Tibial artery (tissue), 4 donors: ENCODE data around the gene RTCA.

Experiments used
- DNase-seq, 2 donors: peaks; one replicate each; pipeline ENCODE4 v3.0.0-alpha.2; 2019
- H3K27ac ChIP-seq, 2 donors: fragments of 200-600 bp; sonication (generic) in 1 of 2; 1 replicate in 1 of 2; 2 replicates in 1 of 2; pipeline ENCODE4 v1.5.1; 2018 to 2019; ENCODE audit warnings: mild to moderate bottlenecking in 1 of 2
- H3K27me3 ChIP-seq, 2 donors: fragments of 200-600 bp; sonication (generic) in 1 of 2; one replicate each; pipeline versions ENCODE4 v1.5.1 to v1.6.0; 2016 to 2019
- H3K36me3 ChIP-seq, 3 donors: fragments of 200-600 bp; sonication (generic) in 2 of 3; one replicate each; pipeline ENCODE4 v1.5.1; 2016 to 2019; ENCODE audit warnings: mild to moderate bottlenecking in 2 of 3
- H3K4me1 ChIP-seq, 4 donors: fragments of 200-600 bp; sonication (generic) in 2 of 4; 1 replicate in 3 of 4; 2 replicates in 1 of 4; pipeline ENCODE4 v1.5.1; 2016 to 2019
- H3K4me3 ChIP-seq, 2 donors: fragments of 200-600 bp; sonication (generic) in 1 of 2; 1 replicate in 1 of 2; 2 replicates in 1 of 2; pipeline ENCODE4 v1.5.1; 2018 to 2019; ENCODE audit warnings: mild to moderate bottlenecking in 2 of 2
- H3K9me3 ChIP-seq, 3 donors: fragments of 200-600 bp; sonication (generic) in 1 of 3; one replicate each; pipeline ENCODE4 v1.5.1; 2016 to 2019
- intact Hi-C: fragments of 100-400 bp; cut with DNase I; formaldehyde crosslinking; loops from one replicate; pipeline ENCODE4 v1.15.0; 2023; ENCODE audit warnings: low total_unique reads
- TF ChIP-seq, protein P1 (sequence below), 2 experiments: fragments of 200-600 bp in 1 of 2; fragments of 450-650 bp in 1 of 2; IDR thresholded peaks; one replicate each; pipeline ENCODE4 v1.5.1; 2017 to 2019; ENCODE audit warnings: antibody characterized with exemption in 2 of 2, mild to moderate bottlenecking in 1 of 2, moderate library complexity in 1 of 2

RTCA gene

GRCh38 chr1:100340494-100340893 lies 74.5 kb downstream of the RTCA start:
- Histone ChIP-seq H3K4me3 (no peak overlapping the region), H3K36me3 (no peaks in the 10 kb centered on the region), H3K27ac (no peak overlapping the region), H3K27me3 (peaks cover 0 to 8% of the 10 kb centered on the region in 2 donors), H3K9me3 (no peaks in the 10 kb centered on the region), H3K4me1 (no peaks in the 10 kb centered on the region)
- intact Hi-C loops = no loop called here
- no peak for DNase-seq
- TF ChIP-seq, protein P1, sequence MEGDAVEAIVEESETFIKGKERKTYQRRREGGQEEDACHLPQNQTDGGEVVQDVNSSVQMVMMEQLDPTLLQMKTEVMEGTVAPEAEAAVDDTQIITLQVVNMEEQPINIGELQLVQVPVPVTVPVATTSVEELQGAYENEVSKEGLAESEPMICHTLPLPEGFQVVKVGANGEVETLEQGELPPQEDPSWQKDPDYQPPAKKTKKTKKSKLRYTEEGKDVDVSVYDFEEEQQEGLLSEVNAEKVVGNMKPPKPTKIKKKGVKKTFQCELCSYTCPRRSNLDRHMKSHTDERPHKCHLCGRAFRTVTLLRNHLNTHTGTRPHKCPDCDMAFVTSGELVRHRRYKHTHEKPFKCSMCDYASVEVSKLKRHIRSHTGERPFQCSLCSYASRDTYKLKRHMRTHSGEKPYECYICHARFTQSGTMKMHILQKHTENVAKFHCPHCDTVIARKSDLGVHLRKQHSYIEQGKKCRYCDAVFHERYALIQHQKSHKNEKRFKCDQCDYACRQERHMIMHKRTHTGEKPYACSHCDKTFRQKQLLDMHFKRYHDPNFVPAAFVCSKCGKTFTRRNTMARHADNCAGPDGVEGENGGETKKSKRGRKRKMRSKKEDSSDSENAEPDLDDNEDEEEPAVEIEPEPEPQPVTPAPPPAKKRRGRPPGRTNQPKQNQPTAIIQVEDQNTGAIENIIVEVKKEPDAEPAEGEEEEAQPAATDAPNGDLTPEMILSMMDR (IDR thresholded peaks at IDR 0.05) = no peak

DNA sequence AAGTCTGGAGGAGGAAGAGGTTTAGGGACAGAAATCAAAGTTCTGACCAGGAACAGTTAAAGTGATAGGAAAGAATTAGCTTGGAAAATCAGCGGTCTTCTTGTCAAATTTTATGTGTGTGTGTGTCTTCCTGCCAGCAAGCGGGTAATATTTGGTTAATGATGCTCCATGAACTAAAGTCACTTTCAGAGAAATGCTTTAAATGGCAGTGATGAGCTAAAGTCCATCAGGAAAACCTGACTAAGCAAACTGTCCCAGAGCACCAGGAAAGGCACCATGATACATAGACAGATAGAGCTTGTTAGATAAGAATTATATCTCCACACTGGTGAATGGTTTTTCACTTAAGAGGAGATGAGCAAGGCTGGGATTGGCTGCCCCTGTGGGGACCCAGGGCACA lies 76.3 kb downstream of the RTCA start:
- no peaks in the 10 kb centered on the region for H3K36me3 ChIP-seq
- TF ChIP-seq, protein P1 (IDR thresholded peaks at IDR 0.05) = no peak
- no peak overlapping the region for H3K4me3 ChIP-seq
- no peak for DNase-seq
- intact Hi-C loops = no loop called here
- H3K27ac ChIP-seq = no peak overlapping the region
- no peaks in the 10 kb centered on the region for H3K4me1 ChIP-seq
- no peaks in the 10 kb centered on the region for H3K9me3 ChIP-seq
- peaks cover 0 to 3% of the 10 kb centered on the region in 2 donors for H3K27me3 ChIP-seq
